ENCODE results near the gene KRT16.

DNA sequence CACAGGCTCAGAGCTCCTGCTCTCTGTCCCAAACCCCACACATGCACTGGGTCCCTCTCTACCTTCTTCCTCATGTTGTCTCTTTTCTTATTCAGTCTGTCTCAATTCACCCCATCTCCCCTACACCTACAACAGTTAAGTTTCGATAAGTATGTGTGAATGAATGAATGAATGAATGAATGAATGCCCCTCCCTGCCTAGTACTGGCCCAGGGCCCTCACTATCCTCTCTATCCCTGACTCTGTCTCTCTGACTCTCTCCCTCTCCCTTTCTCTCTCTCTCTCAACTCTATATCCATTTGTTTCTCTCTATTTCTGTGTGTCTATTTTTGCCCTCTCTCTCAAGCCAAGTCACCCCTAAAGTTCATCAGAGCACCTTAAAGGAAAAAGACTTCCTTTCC lies 34.0 kb downstream of the KRT16 start:
- no peak for TF ChIP-seq GATA2 (IDR thresholded peaks at IDR 0.05; ENCODE audit: insufficient read depth, insufficient read length, low read depth, low read length)
- no peak for TF ChIP-seq POLR2A (IDR thresholded peaks at IDR 0.05; ENCODE audit: low read depth, low read length)
- TF ChIP-seq CTCF (IDR thresholded peaks at IDR 0.05; ENCODE audit: extremely low read depth in 1 of 2, insufficient read depth in 1 of 2, low read depth in 1 of 2, low read length in 2 of 2), result no peak
